GM21390 (cell line): ENCODE results near the gene NDUFS2.
"Not testable (repeated sequence)": the region's sequence is repeated elsewhere in the genome, so short reads cannot be mapped to it uniquely, and the experiment has no call there.

Experiments
- ATAC-seq: cut with Tn5 transposase; IDR thresholded peaks from one replicate; pipeline ENCODE4 v1.9.1; 2021; ENCODE audit not compliant: unreplicated experiment

Gene NDUFS2

DNA sequence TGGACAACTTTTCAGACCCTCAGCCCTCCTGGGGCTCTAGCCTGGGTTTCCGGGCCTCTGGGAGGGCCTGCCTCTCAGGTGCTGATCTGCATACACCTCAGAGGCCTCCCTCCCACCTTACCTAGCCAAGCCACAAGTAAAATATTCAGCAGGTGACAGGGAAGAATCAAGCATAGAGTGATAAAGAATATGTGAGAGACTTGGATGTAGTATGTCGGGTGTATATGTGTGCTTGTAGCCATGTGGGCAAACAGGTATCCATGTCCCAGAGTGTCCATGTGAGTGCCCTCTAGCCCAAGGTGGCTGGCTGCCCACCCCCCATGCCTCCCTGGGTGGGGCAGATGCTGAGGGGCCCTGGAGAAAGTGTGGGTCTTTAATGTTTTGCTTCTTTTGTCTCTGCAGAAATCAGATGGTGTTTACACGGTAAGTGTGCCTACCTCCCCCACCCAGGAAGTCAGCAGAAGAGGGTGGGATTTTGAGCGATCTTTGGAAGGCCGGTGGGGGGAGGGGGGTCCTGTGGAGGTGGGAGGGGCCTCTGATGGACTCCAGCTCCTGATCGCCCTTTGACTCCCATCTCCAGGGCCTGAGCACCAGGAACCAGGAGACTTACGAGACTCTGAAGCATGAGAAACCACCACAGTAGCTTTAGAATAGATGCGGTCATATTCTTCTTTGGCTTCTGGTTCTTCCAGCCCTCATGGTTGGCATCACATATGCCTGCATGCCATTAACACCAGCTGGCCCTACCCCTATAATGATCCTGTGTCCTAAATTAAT, 16.3 kb downstream of the NDUFS2 start:
- no peak for ATAC-seq

DNA sequence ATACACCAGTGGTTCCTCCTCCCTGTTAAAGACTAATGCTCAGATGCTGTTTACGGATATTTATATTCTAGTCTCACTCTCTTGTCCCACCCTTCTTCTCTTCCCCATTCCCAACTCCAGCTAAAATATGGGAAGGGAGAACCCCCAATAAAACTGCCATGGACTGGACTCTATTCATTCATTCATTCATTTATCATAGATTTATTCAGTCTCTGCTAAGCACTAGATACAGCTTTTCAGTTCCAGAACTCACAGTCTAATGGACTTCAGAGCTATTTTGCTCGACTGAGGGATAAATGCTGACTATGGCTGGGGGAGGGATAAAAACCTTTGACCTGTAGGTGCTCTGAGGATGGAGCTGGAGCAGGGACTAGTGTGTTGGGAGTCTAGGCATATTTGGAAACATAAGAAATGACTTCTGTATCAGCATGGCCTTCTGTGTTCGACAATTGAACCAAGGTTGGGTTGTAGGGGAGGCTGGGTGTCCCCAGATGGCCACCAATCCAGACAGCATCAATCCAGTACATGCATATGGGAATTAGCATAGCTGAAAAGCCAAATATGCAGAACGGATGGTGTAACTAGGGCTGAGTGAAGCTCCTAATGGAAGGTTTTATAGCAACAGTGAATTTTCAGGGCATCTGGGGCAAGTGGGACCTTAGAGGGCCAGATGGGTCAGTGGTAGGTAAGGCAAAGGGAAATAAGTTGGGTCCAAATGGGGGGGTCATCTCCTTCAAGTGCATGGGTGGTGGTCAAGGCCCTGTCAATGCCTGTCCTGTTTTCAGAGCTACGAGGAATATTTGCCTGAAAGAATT, 17.1 kb downstream of the NDUFS2 start:
- no peak for ATAC-seq

DNA sequence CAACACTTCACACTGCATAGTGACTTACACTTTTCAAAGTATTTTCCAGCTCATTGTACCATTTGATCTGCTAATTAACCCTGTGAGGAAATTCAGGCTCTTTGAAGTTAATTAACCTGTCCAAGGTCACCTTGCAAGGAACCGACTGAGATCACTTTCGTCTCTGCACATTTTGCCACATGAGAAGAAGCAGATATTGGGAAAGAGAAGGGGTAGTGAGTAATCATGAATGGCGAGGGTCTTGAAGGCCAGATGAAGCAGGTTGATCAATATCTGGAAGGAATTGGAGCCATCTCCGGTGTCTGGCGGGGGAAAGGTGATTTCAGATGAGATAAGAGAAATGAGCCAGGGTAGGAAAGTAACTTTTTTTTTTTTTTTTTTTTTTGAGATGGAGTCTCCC, 17.8 kb downstream of the NDUFS2 start:
- ATAC-seq: no peak

DNA sequence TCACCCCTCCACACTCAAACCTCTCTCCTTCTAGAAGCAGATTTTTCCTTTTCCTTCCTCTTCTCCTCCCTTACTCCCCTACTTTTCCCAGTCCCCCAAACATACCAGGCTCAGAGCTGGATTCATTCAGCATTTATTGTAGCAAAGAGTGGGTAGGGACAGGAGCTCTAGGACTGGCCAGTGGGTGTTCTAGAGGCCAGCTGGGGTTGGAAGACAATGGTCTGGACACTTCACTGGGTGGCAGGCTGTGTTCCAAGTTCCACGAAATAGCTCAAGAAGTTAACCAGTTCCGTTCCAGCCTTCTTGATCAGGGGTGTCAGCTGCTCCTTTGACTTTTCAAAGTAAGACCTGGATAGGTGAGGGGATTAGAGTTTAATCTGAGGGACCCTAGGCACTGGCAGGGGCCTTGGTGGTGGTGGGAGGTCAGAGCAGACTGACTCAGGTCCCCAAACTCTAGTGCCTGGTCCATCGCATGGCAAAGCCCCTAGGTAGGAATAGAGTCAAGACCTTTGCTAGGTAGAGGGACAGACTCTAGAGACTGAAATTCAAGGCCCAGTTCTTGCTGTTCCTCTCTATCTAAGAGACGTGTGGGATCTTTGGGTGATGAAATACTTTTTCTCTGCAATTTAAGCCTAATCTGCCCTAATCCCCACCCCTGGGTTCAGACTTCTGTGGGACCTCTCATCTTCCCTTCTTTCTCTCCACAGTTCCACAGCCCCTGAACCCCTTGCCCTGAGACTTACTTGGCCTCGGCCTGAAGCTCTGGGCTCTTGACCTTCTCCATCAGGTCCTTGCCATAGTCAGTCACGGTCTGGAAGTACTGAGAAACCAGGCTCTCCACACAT, 20.2 kb downstream of the NDUFS2 start:
- ATAC-seq: no peak

DNA sequence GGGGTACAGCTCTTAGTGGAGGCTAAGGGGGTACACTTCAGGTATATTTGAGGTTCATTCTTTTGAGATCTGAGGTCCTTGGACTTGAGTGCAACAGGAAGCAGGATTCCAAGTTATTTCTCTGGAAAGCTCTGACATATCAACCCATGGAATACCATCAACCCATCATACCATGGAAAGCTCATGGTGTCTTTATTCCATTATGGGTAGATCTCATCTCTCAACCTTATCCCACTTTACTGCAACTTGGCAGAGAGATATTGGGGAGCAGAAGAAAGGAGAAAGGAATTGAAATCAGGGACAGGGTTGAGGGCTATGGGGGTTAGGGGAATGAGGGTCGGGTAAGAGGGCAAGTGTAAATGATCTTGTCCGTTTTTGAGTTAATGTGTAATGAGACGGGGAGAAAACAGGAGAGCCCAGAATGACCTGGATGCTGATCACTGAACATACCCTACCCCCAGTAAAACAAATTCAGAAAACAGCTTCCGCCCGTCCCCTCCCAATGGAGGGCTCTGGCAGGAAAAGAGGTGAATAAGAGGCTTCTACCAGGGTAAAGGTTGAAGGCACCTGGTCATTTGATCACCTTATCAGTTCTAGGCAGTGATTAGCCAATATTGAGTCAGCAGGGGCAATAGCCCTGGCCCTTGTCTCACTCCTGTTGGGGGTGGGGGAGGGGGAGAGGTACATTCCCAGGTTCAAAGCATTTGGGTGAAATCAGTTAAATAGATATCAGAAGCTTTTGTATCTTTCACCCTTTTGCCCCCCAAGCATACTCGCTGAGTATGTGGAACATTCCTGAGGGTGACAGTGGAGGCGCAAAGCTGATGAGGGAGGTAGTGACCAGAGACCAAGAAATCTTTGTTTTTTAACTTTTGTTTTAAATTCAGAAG, 21.9 kb downstream of the NDUFS2 start:
- ATAC-seq: no peak

DNA sequence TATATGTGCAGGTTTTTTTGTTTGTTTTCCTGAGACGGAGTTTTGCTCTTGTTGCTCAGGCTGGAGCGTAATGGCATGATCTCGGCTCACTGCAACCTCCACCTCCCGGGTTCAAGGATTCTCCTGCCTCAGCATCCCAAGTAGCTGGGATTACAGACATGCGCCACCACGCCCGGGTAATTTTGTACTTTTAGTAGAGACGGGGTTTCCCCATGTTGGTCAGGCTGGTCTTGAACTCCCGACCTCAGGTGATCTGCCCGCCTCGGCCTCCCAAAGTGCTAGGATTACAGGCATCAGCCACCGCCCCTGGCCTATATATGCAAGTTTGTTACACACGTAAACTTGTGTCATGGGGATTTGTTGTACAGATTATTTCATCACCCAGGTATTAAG, 22.5 kb downstream of the NDUFS2 start:
- ATAC-seq: not testable (repeated sequence)

DNA sequence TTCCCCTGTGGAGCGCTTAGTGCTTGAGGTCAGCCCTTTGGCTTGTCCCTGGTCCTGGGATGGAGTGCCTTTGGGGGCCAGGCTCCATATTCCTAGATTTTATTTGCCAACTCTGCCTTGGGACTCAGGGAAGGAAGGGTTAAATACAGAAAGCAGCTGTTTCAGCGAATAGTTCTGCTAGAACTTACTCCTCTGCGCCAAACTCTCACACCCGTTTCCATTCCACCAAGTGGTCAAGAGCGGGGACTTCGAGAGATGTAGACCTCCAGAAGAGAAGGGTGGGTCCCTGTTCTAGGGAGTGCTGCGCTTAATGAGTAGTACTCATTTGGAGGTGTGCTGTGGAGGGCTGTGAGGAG, 23.0 kb downstream of the NDUFS2 start:
- ATAC-seq: no peak

DNA sequence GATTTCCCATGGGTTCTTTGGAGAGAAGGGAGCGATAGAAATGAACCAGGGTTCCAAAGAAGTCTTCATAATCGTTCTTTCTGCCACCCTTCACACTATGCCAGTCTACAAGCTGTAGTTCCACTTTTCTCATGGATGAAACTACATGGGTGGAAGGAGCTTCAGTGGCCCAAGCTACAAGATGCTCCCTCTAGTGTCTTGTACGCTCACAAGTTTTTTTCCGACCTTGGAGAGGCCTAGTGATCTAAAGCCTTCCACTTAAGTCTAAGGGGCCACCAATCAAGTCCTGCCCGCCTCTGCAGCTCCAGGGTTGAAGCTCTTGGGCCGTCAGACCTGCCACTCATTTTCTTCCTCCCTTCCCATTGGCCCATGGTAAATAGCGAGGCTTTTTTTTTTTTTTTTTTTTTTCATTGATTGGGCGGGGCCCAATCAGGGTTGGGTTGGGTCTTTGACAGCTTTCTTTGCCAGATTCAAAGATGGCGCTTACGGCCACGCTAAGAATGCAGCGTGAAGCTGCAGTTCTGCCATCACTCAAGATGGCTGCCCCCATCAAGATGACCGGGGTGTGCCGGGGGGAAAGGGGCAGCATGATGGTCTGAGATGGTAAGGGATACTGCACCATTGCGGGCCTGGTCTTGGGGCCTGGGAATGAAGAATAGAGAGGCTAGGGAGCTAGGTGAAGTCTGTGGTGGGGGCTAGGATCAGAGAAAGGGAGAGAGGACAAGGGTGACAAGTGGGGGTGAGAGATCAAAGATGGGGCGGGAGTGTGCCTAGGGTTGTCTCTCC, 23.6 kb downstream of the NDUFS2 start, which contains the start of gene TOMM40L:
Gene TOMM40L (plus strand): TSS at position 527 of the 786 bp plus-strand sequence. CDS start 430 bp downstream, outside the sequence.
- ATAC-seq: peak; percentile 92

DNA sequence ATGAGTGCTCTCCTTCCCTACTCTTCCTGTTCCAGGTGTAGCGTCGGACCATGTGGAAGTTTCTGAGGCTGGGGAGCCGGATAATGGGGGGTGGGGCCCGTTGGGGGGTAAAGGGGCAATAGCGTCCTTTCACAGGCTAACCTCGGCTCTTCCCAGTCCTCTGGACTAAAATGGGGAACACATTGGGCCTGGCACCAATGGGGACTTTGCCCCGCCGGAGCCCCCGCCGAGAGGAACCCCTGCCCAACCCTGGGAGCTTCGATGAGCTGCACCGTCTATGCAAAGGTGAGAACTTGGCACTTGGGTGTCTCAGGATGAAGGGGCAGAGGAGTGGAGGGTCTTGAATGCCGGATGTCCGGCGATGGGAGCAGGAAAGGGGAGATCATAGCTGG, 24.1 kb downstream of the NDUFS2 start:
- ATAC-seq: no peak

DNA sequence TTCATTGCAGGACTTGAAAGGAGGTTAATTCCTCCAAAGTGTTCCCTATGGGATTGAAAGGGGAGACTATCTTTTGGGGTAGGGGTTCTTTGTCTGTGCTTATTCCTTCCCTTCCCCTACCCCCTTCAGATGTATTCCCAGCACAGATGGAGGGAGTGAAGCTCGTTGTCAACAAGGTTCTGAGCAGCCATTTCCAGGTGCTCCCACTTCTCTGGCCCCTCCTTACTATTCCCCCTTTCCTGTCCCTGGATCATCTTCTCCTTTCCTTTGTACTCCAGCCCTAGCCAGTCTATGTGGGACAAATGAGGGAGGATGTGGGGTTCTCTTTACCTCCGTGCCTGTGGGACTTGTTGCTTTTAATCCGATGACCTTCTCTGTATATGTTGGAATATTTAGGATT, 24.6 kb downstream of the NDUFS2 start:
- no peak for ATAC-seq

DNA sequence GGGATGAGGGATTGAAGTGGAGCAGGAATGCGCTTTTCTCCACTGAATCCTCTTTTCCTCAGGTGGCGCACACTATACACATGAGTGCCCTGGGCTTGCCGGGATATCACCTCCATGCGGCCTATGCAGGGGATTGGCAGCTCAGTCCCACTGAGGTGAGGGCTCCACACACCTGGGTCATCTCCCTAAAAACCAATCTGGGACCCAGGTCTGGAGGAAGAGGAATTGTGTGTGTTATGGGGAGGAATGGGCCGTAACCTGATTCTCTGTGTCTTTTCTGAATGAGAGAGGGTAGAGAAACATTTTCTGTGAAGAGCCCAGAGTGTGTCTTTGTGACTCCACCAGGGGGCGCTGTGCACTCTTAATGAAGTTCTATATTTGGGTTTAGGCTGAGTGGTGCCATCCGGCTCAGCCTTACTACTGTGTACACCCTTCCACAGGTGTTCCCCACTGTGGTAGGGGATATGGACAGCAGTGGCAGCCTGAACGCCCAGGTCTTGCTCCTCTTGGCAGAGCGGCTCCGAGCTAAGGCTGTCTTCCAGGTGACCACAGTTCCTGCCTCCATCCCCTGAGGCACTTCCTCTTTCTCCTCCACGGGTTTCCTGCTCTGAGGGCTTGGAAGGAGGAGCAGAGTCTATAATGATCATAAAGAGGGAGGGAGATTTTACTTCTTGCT, 25.2 kb downstream of the NDUFS2 start:
- ATAC-seq: peak; percentile 45

DNA sequence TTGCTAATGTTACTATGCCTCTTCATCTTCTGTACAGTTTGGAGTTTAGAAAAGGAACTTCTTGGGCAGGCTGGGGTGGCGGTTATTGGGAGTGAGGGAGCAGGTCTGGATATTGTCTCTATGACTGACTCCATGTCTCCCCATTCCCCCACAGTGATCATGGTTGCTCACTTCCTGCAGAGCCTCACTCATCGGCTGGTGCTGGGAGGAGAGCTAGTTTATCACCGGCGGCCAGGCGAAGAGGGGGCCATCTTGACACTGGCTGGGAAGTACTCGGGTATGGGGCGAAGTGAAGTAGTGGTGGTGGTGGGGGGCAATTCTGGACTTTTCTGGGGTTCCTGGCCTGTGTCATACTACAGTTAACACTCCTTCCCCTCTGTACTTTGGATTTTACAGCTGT, 25.9 kb downstream of the NDUFS2 start:
- ATAC-seq: no peak

DNA sequence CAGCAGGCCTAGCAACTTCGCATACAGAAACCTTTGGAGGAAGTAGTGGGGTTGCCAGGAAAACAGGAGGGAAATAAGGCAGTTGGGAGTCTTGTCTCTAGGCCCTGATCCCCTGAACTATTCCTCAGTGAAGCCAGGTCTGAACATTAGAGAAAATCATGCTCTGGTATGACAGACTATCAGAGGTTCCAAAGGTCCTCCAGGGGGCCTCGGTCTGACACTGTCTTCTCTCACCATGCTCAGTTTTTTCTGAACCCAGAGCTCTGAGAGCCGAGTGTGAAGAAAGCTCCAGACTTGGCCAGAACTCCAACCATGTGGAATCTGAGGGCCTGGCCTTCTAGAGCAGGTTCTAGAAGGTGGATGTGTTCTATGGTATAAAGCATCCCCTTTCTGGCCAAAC, 27.7 kb downstream of the NDUFS2 start:
- ATAC-seq: no peak

DNA sequence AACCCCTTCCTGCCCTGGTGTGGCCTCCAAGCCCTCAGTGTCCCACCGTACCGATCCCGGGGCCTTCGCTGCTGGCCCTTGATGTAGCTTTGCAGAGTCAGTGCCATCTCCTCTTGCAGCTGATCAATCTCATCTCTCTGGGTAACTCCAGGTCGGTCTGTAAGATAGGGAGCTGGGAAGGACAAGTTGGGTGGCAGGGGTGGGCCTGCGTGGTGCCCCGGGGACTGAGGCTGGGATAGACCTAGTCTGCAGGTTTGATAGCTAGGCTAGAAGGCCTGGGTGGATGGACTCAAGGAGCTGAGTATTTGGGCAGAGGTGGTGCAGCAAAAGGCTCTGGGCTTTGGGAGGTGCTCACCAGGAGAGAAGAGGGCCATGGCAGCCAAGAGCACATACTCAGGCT, 28.6 kb downstream of the NDUFS2 start:
- ATAC-seq: no peak

DNA sequence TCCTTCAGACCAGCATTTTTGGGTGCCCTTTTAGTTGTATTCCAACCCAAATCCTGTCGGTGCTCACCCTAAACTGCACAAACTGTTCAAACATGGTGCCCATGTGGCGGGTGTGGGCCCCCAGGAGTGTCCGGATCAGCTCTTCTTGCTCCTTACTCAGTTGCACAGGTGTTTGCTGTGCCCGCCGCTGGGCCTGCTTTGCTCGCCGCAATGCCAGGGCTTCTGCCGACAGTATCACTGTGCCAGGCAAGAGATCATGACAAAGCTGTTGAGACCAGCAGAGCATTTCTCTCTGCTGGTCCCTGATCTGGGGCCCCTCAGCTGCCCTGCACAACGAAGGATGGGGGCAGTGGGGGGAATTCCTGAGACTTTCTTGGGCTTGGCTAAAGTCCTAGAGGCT, 30.9 kb downstream of the NDUFS2 start:
- no peak for ATAC-seq

DNA sequence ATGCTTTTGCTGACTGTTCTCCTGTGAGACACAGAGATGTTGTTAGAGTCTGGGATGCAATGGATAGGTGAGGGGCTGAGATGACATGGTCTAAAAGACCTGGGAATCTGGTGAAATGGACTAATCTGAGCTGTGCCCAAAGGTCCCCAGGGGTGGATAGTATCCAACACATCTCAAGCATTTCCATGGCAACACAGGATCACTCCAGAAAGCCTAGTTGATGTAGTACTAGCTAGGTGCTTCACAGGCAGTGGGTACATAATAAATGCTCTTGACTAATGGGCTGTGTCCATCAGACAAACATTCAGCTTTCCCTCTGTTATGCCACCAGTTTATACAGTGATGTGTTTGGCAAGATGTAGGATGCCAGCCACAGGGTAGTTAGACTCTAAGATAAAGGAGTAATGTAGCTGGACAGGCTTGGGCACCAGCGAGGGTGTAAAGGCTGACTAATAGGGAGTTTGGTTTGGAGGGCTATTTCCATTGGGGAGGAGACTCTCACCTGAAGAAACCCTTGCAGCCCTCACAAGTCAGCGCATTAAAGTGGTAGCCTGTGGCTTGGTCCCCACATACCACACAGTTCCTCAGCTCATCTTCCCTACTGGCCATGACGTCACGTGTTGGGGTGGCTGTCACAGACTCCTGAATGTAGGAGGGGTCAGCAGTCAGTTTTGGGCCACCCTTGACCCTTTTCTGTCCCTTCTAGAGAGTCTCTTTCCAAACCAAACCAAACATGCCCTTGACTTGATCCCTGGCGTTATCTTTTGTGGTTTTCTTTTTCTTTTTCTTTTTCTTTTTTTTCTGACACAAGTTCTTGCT, 34.0 kb downstream of the NDUFS2 start:
- ATAC-seq: no peak

DNA sequence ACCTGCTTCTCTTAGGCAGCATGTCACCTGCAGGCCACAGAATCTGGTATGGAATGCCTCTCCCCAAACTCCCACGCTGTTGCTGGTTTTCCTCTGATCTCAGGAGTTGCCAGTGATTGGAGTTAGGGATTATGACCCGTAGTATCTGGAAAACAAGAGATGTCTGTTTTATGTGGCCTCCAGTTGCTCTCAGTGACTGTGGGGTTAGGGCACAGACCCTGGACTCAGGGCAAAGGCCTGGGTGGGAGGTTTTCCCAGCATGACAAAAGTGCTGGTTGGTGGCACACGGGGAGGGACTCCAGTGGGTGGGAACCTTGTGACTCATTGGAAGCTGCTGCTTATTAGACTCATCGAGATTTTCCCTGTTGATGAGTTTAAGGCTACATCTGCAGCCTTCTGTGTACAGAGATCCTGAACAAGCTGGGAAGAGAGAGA, 35.9 kb downstream of the NDUFS2 start, which contains the start of gene NR1I3:
Gene NR1I3 (minus strand): TSS at position 165 of the 435 bp plus-strand sequence. CDS start 1,638 bp downstream, outside the sequence.
- no peak for ATAC-seq

DNA sequence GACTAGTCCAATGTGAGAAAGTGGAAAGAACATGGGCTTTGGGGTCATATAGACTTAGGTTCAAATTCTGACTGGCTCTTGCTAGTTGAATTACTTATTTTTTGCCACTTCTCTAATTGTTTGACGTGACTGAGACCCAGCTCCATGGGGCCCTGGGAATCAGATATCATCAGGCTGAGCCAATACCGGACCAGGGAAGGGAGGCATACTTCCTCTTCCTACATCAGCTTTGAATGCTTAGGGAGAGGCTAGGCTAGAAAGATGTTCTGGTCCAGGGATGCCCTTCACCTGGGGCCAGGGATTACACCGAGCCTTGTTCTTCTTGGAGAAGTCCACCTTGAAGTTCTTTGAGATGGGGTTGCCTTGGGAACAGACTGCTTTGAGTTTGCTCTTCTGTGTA, 39.5 kb downstream of the NDUFS2 start:
- ATAC-seq: no peak
